KMS-11 (cell line): ENCODE results near the gene ABHD12B.

Experiments used
- H2AFZ ChIP-seq: fragments of 200-600 bp; sonication (generic); 2 replicates; pipeline ENCODE4 v1.6.1; 2016; ENCODE audit warnings: antibody characterized with exemption, mixed run types, low read depth
- H3K27ac ChIP-seq: fragments of 200-600 bp; sonication (generic); 2 replicates; pipeline ENCODE4 v1.6.1; 2016; ENCODE audit warnings: mild to moderate bottlenecking, mixed run types
- H3K27me3 ChIP-seq: fragments of 200-600 bp; sonication (generic); 2 replicates; pipeline ENCODE4 v1.6.1; 2017; ENCODE audit warnings: mild to moderate bottlenecking, low read depth, mixed run types, moderate library complexity; ENCODE audit not compliant: insufficient read depth
- H3K36me3 ChIP-seq: fragments of 200-600 bp; sonication (generic); 2 replicates; pipeline ENCODE4 v1.6.1; 2017; ENCODE audit warnings: mild to moderate bottlenecking, mixed run types; ENCODE audit not compliant: insufficient read depth
- H3K4me1 ChIP-seq: fragments of 200-600 bp; sonication (generic); 2 replicates; pipeline ENCODE4 v1.6.1; 2016; ENCODE audit warnings: mild to moderate bottlenecking, low read depth, mixed run types; ENCODE audit not compliant: poor library complexity, severe bottlenecking
- H3K4me2 ChIP-seq: fragments of 200-600 bp; sonication (generic); 2 replicates; pipeline ENCODE4 v1.7.0; 2016; ENCODE audit warnings: mild to moderate bottlenecking, mixed run types
- H3K4me3 ChIP-seq: fragments of 200-600 bp; sonication (generic); IDR thresholded peaks from 2 replicates; pipeline ENCODE4 v1.6.1; 2017; ENCODE audit warnings: low read depth, low read length, mixed read lengths; ENCODE audit not compliant: insufficient read depth
- H3K79me2 ChIP-seq: fragments of 200-600 bp; sonication (generic); 2 replicates; pipeline ENCODE4 v1.6.1; 2016; ENCODE audit warnings: low read depth, mixed run types; ENCODE audit not compliant: insufficient read depth
- H3K9ac ChIP-seq: fragments of 200-600 bp; sonication (generic); 2 replicates; pipeline ENCODE4 v1.6.1; 2016; ENCODE audit warnings: mild to moderate bottlenecking, mixed run types
- H4K20me1 ChIP-seq: fragments of 200-600 bp; sonication (generic); 2 replicates; pipeline ENCODE4 v1.6.1; 2016; ENCODE audit warnings: mild to moderate bottlenecking, mixed run types; ENCODE audit not compliant: insufficient read depth
- TF ChIP-seq, protein P1 (sequence below): fragments of 200-600 bp; sonication (generic); conservative IDR thresholded peaks from 2 replicates; pipeline ENCODE4 v1.6.1; 2017; ENCODE audit warnings: low read depth, mild to moderate bottlenecking, antibody characterized with exemption, low read length, moderate library complexity, mixed read lengths

Gene ABHD12B

DNA sequence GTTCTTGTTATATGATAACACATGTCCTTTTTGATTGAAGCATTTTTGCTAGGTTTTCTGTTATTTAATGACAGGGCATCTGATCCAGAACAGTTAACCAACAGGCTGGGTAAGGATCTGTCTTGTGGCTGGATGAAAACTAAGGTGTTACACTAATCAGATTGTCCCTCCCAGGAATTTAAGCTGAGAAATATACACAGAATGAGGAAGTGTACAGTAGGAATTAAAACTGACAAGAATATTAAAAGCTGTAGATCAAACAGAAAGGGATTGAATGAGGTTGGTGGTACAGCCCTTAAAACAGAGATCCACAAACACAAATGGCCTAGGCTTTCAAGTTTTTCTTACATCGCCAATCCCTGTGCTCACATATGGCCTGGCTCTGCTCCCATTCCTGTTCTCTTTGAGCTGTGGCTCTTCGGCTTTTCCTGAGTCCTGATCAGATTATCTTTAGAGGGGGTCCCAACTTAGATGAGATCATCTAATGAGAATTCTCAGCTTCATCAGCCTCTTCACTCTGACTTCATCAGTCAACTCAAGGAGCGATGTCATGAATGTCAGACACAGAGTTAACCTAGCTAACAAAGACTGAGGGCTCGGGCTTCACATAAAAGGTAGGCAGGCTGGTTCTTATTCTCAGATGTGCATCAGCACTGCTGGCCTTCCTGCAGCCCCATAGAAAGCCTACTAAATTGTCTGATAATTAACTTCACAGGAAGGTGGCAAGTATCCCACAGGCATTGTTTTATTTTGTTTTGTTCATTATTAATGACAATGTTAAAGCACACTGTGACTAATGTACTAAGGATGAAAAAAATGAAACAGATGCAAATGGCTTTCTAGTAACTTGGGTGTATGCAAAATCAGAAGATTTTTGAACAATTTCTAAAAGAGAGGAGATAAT, 61.0 kb downstream of the ABHD12B start:
- H3K79me2 ChIP-seq, result no peaks in the 10 kb centered on the region
- no peaks in the 10 kb centered on the region for H3K27me3 ChIP-seq
- H3K4me1 ChIP-seq, result no peaks in the 10 kb centered on the region
- no peaks in the 10 kb centered on the region for H4K20me1 ChIP-seq
- H3K27ac ChIP-seq, result no peak overlapping the region
- no peak overlapping the region for H3K9ac ChIP-seq
- H3K4me2 ChIP-seq, result no peak overlapping the region
- no peak overlapping the region for H3K4me3 ChIP-seq
- no peak overlapping the region for H2AFZ ChIP-seq
- no peaks in the 10 kb centered on the region for H3K36me3 ChIP-seq
- TF ChIP-seq, protein P1, sequence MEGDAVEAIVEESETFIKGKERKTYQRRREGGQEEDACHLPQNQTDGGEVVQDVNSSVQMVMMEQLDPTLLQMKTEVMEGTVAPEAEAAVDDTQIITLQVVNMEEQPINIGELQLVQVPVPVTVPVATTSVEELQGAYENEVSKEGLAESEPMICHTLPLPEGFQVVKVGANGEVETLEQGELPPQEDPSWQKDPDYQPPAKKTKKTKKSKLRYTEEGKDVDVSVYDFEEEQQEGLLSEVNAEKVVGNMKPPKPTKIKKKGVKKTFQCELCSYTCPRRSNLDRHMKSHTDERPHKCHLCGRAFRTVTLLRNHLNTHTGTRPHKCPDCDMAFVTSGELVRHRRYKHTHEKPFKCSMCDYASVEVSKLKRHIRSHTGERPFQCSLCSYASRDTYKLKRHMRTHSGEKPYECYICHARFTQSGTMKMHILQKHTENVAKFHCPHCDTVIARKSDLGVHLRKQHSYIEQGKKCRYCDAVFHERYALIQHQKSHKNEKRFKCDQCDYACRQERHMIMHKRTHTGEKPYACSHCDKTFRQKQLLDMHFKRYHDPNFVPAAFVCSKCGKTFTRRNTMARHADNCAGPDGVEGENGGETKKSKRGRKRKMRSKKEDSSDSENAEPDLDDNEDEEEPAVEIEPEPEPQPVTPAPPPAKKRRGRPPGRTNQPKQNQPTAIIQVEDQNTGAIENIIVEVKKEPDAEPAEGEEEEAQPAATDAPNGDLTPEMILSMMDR, result no peak

DNA sequence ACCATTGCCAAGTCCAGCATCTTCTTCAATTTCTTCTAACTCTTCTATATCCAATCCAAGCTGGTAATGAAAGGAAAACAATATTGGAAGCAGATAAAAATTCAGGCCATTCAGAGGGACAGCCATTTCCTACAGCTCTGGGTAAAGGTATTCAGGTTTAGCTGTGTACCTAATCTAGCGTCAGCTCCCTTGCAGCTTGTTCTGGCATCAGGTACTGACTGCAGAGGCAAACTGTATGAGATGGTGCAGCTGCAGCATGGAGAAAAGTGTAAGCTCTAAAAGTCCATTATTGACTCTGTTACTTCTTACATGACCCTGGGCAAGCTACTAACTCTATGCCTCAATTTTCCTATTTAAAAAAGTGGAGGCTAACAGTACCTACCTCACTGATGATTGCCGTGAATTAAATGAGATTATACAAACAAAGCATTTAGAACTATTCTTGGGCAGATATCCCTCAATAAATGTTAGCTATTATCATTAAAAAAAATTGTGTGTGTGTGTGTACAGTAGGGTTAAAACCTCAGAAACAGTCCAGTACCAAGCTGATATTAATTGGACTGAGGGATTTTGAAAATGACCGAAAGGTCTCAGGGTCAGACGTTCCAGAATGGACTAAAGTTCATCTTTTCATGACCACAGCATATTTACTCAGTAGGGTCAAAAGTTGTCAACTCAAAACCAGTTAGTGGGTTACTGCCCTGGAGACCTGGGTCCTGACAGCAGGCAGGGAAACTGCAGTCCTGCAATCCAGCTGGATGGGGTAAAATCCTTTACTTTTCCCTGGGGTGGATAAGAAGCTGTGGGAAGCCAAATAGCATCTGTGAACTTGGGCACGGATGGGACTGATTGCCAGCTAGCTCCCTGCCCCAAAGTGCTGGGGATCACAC, 63.5 kb downstream of the ABHD12B start:
- H3K4me2 ChIP-seq, result no peak overlapping the region
- TF ChIP-seq, protein P1, result no peak
- H4K20me1 ChIP-seq, result no peaks in the 10 kb centered on the region
- H3K79me2 ChIP-seq, result no peaks in the 10 kb centered on the region
- no peaks in the 10 kb centered on the region for H3K27me3 ChIP-seq
- H3K4me1 ChIP-seq, result no peaks in the 10 kb centered on the region
- no peak overlapping the region for H3K9ac ChIP-seq
- H2AFZ ChIP-seq, result no peak overlapping the region
- H3K36me3 ChIP-seq, result no peaks in the 10 kb centered on the region
- H3K27ac ChIP-seq, result no peak overlapping the region
- no peak overlapping the region for H3K4me3 ChIP-seq

DNA sequence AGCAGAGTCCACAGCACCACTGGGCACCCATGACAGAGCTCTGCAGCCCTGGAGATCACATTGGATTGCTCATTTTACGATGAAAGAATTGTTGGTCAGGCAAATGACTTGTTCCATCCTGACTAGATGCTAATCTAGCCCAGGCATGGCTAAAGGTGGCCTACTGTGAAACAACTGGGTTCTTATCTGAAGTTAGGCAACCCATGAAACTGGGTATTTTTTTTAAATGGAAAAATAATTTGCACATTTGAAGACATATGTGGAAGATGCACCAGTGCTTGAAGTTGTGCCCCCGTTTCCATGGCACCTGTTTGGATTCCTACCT, 64.1 kb downstream of the ABHD12B start:
- H3K4me3 ChIP-seq, result no peak overlapping the region
- no peak overlapping the region for H2AFZ ChIP-seq
- no peaks in the 10 kb centered on the region for H3K36me3 ChIP-seq
- no peak overlapping the region for H3K4me2 ChIP-seq
- H3K9ac ChIP-seq, result no peak overlapping the region
- H3K27me3 ChIP-seq, result no peaks in the 10 kb centered on the region
- TF ChIP-seq, protein P1, result no peak
- no peak overlapping the region for H3K27ac ChIP-seq
- no peaks in the 10 kb centered on the region for H3K4me1 ChIP-seq
- no peaks in the 10 kb centered on the region for H3K79me2 ChIP-seq
- H4K20me1 ChIP-seq, result no peaks in the 10 kb centered on the region

DNA sequence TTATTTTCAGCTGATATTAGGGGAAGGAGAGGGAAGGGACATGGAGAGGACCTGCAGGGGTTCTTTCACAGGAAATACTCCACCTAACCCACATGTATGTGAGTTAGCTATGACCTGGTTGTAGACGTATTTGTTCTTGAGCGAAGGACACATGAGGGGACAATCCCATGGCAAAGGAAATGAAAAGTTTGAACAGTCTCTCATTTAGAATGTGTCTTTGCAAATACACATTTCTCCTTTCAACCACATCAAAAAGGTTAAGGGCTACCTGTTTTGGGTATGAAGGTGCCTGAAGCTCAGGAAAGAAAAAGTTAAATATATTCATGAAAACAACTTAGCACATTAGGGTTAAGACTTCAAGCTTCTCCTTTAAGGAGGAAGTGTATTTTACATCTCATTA, 65.0 kb downstream of the ABHD12B start:
- Histone ChIP-seq H3K9ac (no peak overlapping the region), H4K20me1 (no peaks in the 10 kb centered on the region), H3K27ac (no peak overlapping the region), H2AFZ (no peak overlapping the region), H3K36me3 (no peaks in the 10 kb centered on the region), H3K79me2 (no peaks in the 10 kb centered on the region), H3K4me2 (no peak overlapping the region), H3K4me3 (no peak overlapping the region), H3K4me1 (no peaks in the 10 kb centered on the region), H3K27me3 (no peaks in the 10 kb centered on the region)
- TF ChIP-seq, protein P1, result no peak
